Measurements from ENCODE around the gene SPINT2.

DNA sequence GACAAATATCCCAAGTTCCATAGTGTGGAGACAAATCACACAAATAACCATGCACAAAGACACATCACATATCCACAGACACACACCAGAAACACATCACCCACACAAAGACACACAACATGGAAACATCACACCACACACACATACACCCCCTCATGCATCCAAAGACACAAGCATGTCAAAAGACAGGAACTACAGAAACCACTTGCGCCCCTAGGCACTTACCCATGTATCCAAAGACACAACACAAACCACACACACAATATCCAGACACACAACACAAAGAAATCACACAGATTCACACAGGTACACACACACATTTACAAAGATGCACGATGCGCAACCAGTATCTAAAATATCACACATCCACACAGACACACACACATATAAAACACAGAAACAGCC lies 41.3 kb upstream of the SPINT2 start:
- TF ChIP-seq POLR2A (IDR thresholded peaks at IDR 0.05; ENCODE audit: low read length): no peak
- TF ChIP-seq GATA1 (IDR thresholded peaks at IDR 0.05; ENCODE audit: low read depth, low read length): no peak

All from erythroblast (primary cell).